Vagina (tissue), 2 donors: ENCODE measurements around the gene AMIGO2.

Source experiments
- POLR2A ChIP-seq, 2 donors: fragments of 450-650 bp; IDR thresholded peaks; one replicate each; pipeline ENCODE4 v1.6.1; 2017; ENCODE audit warnings: antibody characterized with exemption in 2 of 2, mild to moderate bottlenecking in 2 of 2, moderate library complexity in 2 of 2
- POLR2AphosphoS5 ChIP-seq, 2 donors: sonication (generic); formaldehyde crosslinking; IDR thresholded peaks; one replicate each; pipeline ENCODE4 v1.9.0; 2017; ENCODE audit warnings: antibody characterized with exemption in 2 of 2, mild to moderate bottlenecking in 2 of 2, low read depth in 1 of 2; ENCODE audit not compliant: insufficient read depth in 1 of 2
- TF ChIP-seq, protein P1 (sequence below), 3 experiments: fragments of 450-650 bp in 2 of 3; fragments of 200-600 bp in 1 of 3; sonication (generic) in 1 of 3; IDR thresholded peaks; one replicate each; pipeline ENCODE4 v1.5.1; 2017 to 2019; ENCODE audit warnings: antibody characterized with exemption in 3 of 3, mild to moderate bottlenecking in 2 of 3, moderate library complexity in 2 of 3

DNA sequence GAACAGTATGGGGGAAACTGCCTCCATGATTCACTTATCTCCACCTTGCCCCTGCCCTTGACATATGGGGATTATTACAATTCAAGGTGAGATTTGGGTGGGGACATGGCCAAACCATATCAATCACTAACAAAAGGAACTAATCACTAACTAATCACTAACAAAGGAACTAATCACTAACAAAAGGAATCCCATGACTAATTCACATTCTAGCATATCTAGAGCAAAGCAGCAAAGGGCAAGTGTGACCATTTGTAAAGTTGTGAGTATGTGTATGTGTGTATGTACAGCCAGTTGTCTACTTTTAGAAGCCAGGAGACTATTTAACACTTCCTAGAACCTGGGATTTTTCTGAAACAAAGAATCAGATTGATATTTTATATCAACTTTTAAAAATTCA lies 31.2 kb downstream of the AMIGO2 start:
- TF ChIP-seq, protein P1, sequence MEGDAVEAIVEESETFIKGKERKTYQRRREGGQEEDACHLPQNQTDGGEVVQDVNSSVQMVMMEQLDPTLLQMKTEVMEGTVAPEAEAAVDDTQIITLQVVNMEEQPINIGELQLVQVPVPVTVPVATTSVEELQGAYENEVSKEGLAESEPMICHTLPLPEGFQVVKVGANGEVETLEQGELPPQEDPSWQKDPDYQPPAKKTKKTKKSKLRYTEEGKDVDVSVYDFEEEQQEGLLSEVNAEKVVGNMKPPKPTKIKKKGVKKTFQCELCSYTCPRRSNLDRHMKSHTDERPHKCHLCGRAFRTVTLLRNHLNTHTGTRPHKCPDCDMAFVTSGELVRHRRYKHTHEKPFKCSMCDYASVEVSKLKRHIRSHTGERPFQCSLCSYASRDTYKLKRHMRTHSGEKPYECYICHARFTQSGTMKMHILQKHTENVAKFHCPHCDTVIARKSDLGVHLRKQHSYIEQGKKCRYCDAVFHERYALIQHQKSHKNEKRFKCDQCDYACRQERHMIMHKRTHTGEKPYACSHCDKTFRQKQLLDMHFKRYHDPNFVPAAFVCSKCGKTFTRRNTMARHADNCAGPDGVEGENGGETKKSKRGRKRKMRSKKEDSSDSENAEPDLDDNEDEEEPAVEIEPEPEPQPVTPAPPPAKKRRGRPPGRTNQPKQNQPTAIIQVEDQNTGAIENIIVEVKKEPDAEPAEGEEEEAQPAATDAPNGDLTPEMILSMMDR (IDR thresholded peaks at IDR 0.05) = no peak
- no peak for TF ChIP-seq POLR2A (IDR thresholded peaks at IDR 0.05)
- TF ChIP-seq POLR2AphosphoS5 (IDR thresholded peaks at IDR 0.05; ENCODE audit: insufficient read depth in 1 of 2, low read depth in 1 of 2) = no peak
